GM19372 (cell line): ENCODE results near the gene SGSM1.

Source experiments
- ATAC-seq: cut with Tn5 transposase; IDR thresholded peaks from one replicate; pipeline ENCODE4 v1.9.1; 2021; ENCODE audit warnings: mild to moderate bottlenecking, low read depth, moderate library complexity; ENCODE audit not compliant: unreplicated experiment

The SGSM1 gene

DNA sequence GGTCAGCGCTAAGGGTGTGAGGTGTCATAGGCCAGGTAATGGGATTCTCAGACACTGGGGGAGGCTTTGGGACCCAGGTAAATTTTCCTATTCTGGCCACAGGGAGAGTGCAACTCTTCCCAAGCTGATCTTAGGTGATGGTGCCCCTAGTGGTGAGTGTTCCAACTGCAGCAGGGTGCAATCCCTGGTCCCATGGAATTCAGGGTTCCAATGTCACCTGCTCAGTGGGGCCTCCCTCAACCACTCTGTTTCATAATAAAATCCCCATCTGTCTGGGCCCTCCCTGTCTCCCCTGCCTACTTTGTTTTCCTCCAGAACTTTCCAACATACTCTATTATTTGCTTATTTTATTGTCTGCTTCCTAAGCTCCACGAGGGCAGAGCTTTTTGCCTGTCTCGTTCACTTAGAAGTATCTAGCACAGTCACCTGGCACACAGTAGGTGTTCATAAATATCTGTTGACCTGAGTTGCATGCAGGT, 2.9 kb upstream of the SGSM1 start:
- no peak for ATAC-seq

DNA sequence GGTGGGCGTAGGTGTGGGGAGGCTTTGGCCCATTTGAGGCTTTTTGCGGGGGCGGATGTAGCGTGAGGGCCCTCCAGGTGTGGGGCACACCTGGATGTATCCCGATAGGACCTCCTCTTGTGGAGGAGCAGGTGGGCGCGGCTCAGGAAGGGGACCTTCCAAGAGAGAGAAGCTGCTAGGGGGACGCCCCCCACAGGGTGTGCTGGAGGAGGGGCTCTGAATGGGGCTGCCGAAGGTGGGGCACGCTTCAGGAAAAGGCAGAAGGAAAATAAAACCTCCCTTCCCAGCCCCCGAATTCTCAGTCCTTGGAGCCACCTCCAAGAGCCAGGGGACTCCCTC, 621 bp downstream of the SGSM1 start:
- ATAC-seq, result no peak

DNA sequence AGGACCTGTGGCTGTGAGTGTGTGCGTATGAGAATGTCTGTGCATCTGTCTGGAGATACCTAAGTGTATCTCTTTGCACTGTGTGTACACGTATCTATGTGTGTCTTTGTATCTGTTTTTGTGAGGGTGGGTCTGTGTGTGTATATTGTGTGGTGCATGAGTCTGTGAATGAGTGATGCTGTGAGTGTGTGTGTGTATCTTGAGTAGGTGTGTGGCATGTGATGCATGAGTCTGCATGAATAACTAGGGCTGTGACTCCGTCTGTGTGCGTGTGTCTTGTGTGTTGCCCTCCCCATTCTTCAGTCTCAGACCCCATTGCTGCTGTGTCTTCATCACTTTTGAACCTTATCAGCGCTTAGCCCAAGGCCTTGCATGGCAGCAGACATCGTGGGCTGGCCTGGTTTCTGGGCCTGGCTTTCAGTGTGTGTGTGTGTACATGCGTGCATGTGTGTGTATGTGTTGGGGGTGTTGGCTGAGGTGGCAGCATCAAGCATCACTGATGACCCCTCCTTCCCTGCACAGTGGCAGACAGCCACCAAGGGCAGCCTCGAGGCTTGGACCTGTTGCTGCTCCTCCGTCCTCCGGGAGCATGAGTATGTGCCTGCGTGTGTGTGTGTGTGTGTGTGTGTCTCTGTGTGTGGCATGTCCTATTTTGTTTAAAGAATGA, 1.4 kb downstream of the SGSM1 start:
- no peak for ATAC-seq

DNA sequence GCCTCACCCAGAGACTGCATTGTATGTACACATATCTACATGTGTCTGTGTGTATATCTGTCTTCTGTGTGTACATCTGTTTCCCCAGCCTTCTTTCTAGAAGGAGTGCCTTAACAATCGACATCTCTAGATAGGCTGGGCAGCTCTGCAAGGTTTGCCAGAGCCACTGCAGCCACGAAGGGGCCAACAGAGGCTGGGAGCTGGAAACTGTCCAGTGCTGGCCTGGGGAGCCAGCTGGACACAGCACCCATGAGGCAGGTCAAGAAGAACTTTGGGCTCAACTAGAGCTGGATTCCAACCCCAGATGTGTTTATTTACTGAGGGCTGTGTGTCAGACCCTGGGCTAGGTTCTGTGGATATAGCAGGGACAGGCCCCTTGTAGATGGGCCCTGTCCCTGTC, 3.3 kb downstream of the SGSM1 start:
- no peak for ATAC-seq

DNA sequence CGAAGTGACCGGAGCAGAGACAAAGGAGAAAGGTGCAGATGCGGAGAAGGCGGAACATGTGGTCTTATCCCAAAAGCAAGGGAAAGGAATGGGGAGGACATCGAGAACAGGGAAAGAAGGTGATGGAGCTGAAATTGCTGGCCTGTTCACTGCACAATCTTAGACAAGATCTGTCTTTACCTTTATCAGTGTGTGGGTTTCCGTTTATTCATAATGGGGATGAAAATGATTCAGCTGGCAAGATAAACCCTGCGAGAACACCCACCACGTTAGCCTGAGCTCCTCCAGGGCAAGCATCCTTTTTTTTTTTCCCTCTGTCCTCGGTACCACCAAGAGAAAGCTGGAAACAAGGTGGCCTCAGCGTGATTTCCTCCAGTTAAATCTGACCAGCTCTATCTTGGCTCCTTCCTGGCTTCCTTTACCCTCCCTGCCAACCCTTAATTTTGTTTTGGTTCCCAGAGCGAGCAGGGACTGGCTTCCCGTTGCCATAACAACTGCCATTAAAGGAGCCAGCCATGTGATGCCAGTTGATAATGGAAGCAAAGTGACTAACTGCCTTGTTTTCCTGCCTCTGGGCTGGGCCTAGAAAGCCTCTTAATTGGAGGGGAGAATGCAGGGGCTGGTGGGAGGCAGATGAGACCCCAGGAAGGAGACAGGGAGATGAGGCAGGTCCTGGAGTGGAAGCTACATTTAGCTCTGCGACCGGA, 4.2 kb downstream of the SGSM1 start:
- no peak for ATAC-seq

DNA sequence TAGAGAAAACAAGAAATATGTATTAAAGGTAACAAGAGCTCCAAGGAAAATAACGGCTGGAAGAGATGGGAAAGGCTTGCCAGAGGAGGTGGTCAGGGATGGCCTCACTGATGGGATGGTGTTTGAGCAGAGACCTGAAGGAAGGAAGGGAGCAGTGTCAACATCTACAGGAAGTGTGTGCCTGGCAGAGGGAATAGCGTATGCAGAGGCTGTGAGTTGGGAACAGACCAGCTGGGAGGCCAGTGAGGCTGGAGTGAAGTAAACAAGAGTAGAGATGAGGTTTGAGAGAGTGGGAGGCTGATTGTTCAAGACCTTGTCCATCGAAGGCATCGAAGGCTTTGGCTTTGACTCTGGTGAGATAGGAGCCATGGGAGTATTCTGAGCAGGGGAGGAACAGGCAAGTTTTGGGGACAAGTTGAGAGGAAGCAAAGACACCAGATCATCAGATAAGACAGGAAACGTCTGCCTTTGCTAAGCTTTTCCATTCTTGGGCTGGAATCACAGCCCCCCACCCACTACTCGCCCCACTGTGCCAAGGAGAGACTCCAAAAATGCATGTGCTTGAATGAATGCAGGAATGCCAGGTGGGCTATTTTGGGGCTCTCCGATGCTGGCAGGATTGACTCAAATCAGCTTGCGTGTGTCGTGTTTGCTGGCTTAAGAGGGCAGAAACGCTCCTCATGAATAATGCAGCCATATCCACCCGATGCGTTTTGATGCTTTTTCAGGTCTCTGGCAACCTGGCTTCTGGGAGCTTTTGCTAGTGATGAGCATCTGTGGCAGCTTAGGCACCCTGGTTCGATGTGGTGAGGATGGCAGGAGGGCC, 7.2 kb downstream of the SGSM1 start:
- no peak for ATAC-seq

DNA sequence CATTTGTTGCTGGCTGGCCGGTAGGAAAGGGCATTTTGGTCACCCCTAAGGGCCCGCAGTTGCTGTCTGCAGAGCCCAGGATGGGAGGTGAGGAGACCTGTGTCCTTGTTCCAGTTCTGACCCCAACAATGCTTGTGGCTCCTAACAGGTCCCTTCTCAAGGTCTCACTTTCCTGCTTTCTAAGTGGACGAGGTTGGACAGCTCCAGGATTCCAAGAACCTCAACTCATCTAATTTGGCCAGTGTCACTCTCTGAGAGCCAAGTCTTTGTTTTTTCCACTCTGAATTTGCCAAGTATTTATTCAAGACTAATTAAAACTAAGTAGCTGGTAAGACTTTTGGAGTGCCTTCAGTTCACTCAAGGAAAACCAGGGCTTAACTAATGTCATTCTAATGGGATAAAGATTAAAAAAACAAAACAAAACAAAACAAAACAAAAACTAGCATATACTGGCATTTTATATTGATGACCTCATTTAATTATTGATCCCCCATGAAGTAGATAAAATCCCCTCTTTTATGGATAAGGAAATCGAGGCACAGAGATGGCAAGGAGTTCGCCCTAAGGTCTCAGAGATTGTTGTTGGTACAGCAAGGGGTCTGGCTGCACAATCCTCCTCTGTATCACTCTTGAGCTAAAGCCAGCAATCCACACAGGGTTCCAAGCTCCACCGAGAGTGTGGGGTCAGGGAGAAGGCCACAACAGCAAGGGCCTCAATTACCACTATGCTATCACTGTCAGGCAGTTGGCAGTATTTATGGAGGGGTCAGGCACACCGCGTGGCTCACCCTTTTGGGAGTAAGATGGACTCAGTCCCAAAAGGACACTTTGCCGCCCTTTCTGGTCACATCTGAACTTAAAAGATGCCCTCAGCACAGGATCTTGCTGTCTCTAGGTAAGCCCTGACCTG, 8.1 kb downstream of the SGSM1 start:
- ATAC-seq, result no peak

DNA sequence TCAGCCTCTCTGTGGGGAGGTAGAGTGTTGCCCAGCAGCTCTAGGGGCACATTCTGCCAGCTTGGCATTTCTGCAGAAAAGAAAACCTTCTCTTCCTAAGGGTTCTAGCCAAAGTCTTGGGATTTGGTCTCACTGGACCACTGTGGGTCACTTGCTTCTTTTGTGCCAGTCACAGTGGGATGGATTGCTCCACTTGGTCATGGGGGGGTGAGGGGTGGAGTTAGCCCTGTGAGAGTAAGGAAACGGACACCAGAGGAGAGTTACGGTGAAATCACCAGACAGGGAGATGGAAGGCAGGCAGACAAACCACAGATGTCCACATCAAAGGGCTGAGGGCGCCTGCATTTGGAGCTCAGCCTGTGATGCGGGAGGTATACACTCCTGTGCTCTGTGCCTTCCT, 10.8 kb downstream of the SGSM1 start:
- ATAC-seq, result no peak

DNA sequence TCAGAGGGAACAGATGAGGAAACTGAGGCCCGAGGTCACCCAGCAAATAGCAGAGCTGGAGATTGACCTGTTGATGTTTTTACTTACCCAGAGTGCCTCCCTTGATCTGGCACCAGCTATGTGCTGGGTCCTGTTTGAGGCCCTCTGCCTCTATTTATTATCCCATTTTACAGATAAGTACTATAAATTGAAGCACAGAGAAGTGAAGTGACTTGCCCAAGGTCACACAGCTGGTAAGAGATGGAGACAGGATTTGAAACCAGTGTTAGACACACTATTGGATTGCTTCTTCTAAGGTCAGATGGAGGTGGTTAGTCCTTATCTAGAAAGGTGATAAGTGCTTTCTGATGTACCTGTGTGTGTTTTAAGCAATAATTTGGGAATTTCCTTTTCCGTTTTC, 13.5 kb downstream of the SGSM1 start:
- ATAC-seq, result no peak

DNA sequence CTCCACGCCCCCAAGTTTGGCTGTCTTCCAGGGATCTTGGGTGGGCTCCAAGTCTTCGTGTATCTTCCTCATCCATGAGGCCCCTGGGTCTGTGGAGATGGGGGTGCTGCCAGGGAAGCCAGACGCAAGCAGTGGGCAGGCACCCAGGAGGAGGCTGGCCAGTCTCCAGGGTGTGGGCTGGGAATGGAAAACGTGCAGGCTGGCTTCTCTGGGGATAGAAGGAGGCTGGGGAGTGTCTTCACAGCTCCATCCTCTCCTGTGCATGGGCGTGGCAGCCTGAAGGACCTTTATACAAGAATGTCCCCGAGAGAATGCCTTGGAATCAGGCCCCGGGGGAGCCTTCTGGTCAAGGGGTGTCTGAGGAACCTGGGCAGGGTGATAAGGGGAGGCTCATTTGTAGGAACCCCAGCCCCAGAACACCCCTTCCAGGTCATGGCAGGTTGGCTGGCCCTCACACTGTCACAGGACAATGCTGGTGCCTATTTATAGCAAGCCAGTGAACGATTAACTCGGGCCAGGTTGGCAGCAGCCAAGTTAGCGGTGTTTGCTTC, 14.0 kb downstream of the SGSM1 start:
- ATAC-seq, result no peak

DNA sequence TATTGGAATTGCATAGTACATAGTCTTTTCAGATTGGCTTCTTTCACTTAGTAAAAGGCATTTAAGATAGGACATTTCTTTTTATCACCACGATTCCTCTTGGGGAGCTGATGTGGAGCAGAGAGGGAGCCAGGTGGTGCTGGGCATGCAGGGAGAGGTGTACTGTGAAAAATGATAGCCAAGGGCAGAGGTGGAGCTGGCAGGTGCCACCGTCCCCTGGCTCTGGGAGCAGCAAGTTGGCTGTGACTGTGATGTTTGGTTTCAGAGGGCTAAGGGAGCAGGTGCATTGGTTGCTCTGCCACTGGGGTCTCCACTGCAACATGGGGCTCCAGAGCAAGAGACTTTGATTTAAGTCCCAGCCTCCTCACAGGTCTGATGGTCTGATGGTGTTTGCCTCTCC, 16.5 kb downstream of the SGSM1 start:
- no peak for ATAC-seq

DNA sequence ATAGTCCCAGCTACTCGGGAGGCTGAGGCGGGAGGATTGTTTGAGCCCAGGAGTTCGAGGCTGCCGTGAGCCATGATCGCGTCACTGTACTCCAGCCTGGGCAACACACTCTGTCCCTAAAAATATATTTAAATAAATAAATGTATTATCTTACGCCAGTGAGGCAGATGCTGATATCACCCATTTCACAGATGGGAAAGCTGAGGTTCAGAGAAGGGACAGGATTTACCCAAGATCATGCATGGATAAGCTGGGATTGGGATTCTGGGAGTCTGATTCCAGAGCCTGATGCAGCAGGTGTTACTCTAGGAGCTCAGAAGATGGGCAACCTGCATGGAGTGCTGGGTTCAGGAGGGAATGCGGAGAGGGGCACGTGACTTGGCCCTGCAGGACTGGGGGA, 17.8 kb downstream of the SGSM1 start:
- no peak for ATAC-seq

DNA sequence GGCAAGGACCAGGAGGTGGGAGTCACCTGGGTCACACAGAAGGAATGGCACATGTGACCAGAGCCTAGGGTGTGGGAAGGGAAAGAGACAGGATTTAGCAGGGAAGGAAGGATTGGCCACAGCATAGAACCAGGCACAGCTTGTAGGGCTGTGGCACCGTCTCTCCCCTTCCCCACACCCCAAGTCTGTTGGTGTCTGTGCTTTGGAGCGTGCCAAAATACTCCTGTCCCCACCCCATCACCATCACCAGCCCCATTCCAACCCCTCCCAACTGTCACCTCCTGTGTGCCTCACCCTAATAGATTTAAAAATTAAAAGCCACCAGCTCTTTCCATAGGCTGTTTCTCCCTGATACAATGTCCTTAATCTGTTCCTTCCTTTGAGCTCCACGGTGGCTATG, 18.2 kb downstream of the SGSM1 start:
- ATAC-seq, result no peak

DNA sequence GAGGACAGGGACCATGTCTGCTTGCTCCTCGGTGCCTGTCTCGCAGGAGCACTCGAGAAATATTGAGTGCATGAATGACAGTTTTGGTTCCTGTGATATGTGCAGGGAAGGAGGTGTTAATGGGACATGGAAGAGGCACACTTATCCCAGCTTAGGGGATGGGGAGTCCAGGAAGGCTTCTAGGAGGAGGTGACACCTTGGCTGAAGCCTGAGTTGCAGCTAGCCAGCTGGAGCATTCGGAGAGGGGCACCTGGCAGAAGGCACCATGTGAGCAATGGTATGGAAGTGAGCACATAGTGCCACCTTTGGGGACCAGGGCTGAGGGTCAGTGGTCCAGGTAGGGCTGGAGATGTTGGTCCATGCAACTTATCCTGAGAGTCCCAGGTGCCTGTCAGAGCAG, 18.9 kb downstream of the SGSM1 start:
- ATAC-seq, result no peak

DNA sequence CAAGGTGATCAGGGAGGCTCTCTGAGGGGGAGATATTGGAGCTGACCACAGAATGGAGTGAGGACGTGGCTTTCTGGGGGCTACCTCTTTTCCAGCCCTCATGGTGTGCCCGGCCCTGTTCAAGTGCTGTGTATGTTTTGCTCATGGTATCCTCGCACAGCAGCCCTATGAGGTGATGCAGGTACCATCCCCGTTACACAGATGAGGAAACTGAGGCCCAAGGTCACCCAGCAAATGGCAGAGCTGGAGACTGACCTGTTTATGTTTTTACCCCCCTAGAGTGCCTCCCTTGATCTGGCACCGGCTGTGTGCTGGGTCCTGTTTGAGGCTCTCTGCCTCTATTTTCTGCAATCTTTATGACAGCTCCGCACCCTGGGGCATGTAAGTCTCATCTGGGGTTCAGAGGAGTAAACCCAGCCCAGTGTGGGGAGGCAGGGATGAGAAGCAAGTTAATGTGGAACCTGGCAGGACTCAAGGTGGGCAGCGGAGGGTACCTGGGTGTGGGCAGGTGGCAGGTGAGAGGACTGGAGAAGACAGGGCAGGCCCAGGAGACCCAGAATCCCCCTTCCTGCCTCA, 20.8 kb downstream of the SGSM1 start:
- no peak for ATAC-seq

DNA sequence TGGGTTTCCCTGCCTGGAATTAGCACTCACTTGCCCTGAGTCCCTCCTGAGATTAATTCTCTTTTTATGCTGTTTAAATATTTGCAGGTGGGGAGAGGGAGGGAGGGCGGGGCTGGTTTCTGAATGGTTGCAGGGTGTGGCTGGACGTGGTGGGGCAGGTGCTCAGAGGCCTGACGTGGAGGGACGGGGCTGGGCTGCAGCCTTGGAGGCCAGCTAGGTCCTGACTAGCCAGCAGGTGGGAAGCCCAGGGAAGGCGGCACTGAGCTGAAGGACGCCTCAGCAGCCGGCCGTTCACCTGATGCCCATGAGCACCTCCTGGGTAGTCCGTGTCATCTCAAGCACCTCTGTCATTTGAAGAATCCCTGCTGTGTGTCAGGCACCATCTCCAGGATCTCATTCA, 21.3 kb downstream of the SGSM1 start:
- ATAC-seq, result no peak

DNA sequence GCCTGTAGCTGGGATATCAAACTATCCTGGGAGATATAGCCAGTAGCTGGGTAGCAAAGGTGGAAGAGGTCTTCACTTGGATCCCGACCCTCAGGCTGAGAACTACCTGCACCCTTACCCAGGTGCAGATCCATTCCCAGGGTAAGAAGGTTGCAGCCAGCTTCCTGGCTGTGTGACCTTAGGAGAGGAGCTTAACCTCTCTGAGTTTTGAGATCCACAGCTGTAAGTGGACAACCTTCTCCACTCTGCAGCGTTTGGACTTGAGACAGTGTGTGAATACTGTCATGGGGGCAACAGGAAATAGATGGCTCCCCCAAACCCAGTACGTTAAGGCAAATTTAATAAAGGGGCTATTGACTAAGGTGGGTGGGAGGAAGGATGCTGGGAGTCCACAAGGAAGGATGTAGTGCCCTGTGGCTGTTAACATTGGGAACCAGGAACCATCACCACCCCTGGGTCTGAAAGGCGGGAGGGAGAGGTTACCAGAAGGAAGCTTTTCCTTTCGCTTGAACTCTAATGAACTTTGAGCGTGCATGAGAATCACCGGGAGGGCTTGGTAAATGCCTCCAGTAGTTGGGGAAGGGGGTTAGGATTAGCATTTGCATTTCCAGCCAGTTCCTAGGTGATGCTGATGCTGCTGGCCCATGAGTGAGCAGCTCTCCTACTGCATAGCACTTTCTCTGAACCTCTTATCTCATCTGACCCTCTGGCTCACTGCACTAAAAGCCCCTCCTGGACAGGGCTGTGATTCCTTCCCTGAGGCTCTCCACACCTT, 24.4 kb downstream of the SGSM1 start:
- ATAC-seq, result no peak

DNA sequence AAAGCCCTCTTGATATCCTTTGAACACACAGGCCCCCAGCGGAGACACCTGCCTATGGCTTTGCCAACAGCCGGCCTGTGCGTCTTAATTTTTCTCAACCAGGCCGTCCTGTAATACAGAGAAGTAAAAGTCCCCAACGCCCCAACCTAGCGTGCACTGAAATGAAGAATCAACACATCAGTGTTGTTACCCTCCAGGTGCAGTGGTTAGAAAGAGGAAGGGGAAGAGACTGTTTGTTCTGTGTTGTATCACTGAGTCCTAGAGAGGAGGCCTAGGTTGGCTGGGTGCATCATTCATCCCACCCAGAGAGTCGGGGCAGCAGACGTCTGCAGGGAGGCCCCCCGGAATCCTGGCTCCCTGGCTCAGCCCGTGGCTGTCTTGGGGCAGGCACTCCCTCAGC, 25.7 kb downstream of the SGSM1 start:
- ATAC-seq, result no peak

DNA sequence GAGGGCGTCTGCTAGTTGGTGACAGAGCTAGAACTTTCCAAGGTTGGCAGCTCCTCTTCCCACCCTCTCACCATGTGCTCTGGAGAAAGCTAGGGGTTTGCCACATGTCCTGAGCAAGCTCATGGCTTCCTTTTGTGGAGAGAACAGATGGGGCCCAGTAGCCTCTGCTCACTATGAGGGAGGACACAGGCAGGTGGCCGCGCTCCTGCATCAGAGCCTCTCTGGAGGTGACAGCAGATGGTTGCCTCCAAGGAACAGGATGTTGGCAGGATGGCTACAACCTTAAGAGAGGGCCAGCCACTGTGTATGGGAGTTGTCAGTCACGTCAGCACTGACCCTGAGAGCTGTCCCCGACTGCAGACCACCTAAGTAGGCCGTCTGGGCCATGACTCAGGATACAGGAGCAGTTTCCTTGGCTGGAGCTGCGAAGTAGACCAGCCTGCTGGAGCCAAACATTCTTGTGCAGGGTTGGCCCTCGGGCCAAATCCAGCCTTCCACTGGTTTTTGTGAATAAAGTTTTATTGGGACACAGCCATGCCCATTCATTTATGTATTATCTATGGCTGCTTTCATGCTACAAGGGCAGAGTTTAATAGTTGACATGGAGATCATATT, 28.0 kb downstream of the SGSM1 start:
- no peak for ATAC-seq
